GM13977 (cell line): Measurements from ENCODE around the gene ZNF142.

Experiments used
- DNase-seq: peaks from one replicate; pipeline ENCODE4 v3.0.0; 2012; ENCODE audit warnings: low spot score
- CTCF ChIP-seq: IDR thresholded peaks from 2 replicates; pipeline ENCODE4 v1.5.1; 2012; ENCODE audit warnings: mild to moderate bottlenecking, control low read depth; ENCODE audit not compliant: insufficient read depth; ENCODE audit errors: extremely low read depth, missing control alignments
- in situ Hi-C: fragments of 300-500 bp; cut with MboI; formaldehyde crosslinking; loops from one replicate; pipeline ENCODE4 v1.12.0; 2022; ENCODE audit warnings: low sequenced_read_pairs, low pct_unique_long_range_greater_than_20kb, mixed read lengths, inconsistent platforms; ENCODE audit not compliant: unreplicated experiment

ZNF142 gene

GRCh38 chr2:218659258-218659987 is at the start of gene ZNF142, which contains the start of gene BCS1L:
Gene ZNF142 (minus strand): TSS chr2:218659623. CDS start chr2:218656429, 3,194 bp downstream.
Gene BCS1L (plus strand): TSS chr2:218659683. CDS start chr2:218660988, 1,305 bp downstream.
- no peak for TF ChIP-seq CTCF
- peak; percentile 93 for DNase-seq
- in situ Hi-C loops: loop anchor here (25.0 kb wide), 1 partner anchor 372 kb away; the partner anchor contains the start of gene TMBIM1

GRCh38 chr2:218708086-218708485 is 48.7 kb upstream of the ZNF142 start:
- TF ChIP-seq CTCF: no peak
- in situ Hi-C loops: no loop called here
- DNase-seq: peak; percentile 57

GRCh38 chr2:218703341-218703740 is 43.9 kb upstream of the ZNF142 start:
- in situ Hi-C loops: no loop called here

GRCh38 chr2:218701806-218702205 is 42.4 kb upstream of the ZNF142 start:
- in situ Hi-C loops: no loop called here
- no peak for DNase-seq
- TF ChIP-seq CTCF: no peak

More at GRCh38 chr2:218703341-218703740, 43.9 kb upstream of the ZNF142 start:
- DNase-seq: no peak
- TF ChIP-seq CTCF: no peak

GRCh38 chr2:218698885-218699284 is 39.5 kb upstream of the ZNF142 start:
- in situ Hi-C loops: no loop called here
- DNase-seq: no peak
- TF ChIP-seq CTCF: no peak

GRCh38 chr2:218694405-218695145 is 35.2 kb upstream of the ZNF142 start:
- TF ChIP-seq CTCF: no peak
- in situ Hi-C loops: no loop called here
- no peak for DNase-seq
